ENCODE data around the gene SRGAP2C. TPM values are rescaled to one million over a fixed set of nuclear protein-coding genes. Genes with fewer than 3 reads are reported as not detected.
"Not testable (repeated sequence)": the region's sequence is repeated elsewhere in the genome, so short reads cannot be mapped to it uniquely, and the experiment has no call there.

The SRGAP2C gene
- polyA plus RNA-seq, 1 of the 3 experiments (the other 2 are of a cell fraction): 3.2 TPM

- 56% methylated on average over 1 of the region's 3 CpGs for WGBS (ENCODE audit: low lambda C conversion rate)
- DNase-seq: not testable (repeated sequence)
These were observed 158.6 kb downstream of the SRGAP2C start for GRCh38 chr1:121343311-121343906.

GRCh38 chr1:121344355-121344754 is 159.6 kb downstream of the SRGAP2C start:
- not testable (repeated sequence) for H3F3A ChIP-seq (replicated peaks; ENCODE audit: insufficient read depth); H3K79me2 ChIP-seq (ENCODE audit: insufficient read depth)
- no CpG with 5 or more reads among the region's 3 CpGs for WGBS (ENCODE audit: low lambda C conversion rate)

More at GRCh38 chr1:121343311-121343906, 158.6 kb downstream of the SRGAP2C start:
- H2AFZ ChIP-seq (ENCODE audit: low read depth); H3K4me2 ChIP-seq; POLR2A ChIA-PET; H3K4me1 ChIP-seq (ENCODE audit: control insufficient read depth in 1 of 2, insufficient read depth in 2 of 2, low read depth in 1 of 2, low read length in 1 of 2); H3K27me3 ChIP-seq (ENCODE audit: insufficient read depth); H3K79me2 ChIP-seq (ENCODE audit: insufficient read depth); H4K20me1 ChIP-seq (ENCODE audit: insufficient read depth); H3K9me2 ChIP-seq; H3K36me3 ChIP-seq (replicated peaks in 1 of 2; ENCODE audit: control insufficient read depth in 1 of 2, insufficient read depth in 2 of 2, low read length in 1 of 2); CTCF ChIA-PET; H3F3A ChIP-seq (replicated peaks; ENCODE audit: insufficient read depth); H3K27ac ChIP-seq (ENCODE audit: low read depth in 2 of 2, low read length in 1 of 2); H3K4me3 ChIP-seq (ENCODE audit: low read depth in 2 of 2, low read length in 1 of 2); H3K9me3 ChIP-seq; H3K9ac ChIP-seq: not testable (repeated sequence)

GRCh38 chr1:121346654-121347053 is 161.9 kb downstream of the SRGAP2C start:
- H2AFZ ChIP-seq (ENCODE audit: low read depth); H3K9me3 ChIP-seq; H3K36me3 ChIP-seq (replicated peaks in 1 of 2; ENCODE audit: control insufficient read depth in 1 of 2, insufficient read depth in 2 of 2, low read length in 1 of 2); H3K27ac ChIP-seq (ENCODE audit: low read depth in 2 of 2, low read length in 1 of 2); H4K20me1 ChIP-seq (ENCODE audit: insufficient read depth); CTCF ChIA-PET; H3F3A ChIP-seq (replicated peaks; ENCODE audit: insufficient read depth); H3K79me2 ChIP-seq (ENCODE audit: insufficient read depth); H3K4me1 ChIP-seq (ENCODE audit: control insufficient read depth in 1 of 2, insufficient read depth in 2 of 2, low read depth in 1 of 2, low read length in 1 of 2); H3K4me2 ChIP-seq; POLR2A ChIA-PET; H3K27me3 ChIP-seq (ENCODE audit: insufficient read depth); H3K4me3 ChIP-seq (ENCODE audit: low read depth in 2 of 2, low read length in 1 of 2); H3K9me2 ChIP-seq; DNase-seq; H3K9ac ChIP-seq: not testable (repeated sequence)
- 97% methylated on average over 3 of the region's 3 CpGs for WGBS (ENCODE audit: low lambda C conversion rate)

More at GRCh38 chr1:121344355-121344754, 159.6 kb downstream of the SRGAP2C start:
- H2AFZ ChIP-seq (ENCODE audit: low read depth); H3K4me3 ChIP-seq (ENCODE audit: low read depth in 2 of 2, low read length in 1 of 2); H3K27ac ChIP-seq (ENCODE audit: low read depth in 2 of 2, low read length in 1 of 2); H3K9me3 ChIP-seq; H3K9ac ChIP-seq; H3K4me1 ChIP-seq (ENCODE audit: control insufficient read depth in 1 of 2, insufficient read depth in 2 of 2, low read depth in 1 of 2, low read length in 1 of 2); H4K20me1 ChIP-seq (ENCODE audit: insufficient read depth); H3K27me3 ChIP-seq (ENCODE audit: insufficient read depth); H3K9me2 ChIP-seq; DNase-seq; POLR2A ChIA-PET; H3K4me2 ChIP-seq; CTCF ChIA-PET; H3K36me3 ChIP-seq (replicated peaks in 1 of 2; ENCODE audit: control insufficient read depth in 1 of 2, insufficient read depth in 2 of 2, low read length in 1 of 2): not testable (repeated sequence)

DNA sequence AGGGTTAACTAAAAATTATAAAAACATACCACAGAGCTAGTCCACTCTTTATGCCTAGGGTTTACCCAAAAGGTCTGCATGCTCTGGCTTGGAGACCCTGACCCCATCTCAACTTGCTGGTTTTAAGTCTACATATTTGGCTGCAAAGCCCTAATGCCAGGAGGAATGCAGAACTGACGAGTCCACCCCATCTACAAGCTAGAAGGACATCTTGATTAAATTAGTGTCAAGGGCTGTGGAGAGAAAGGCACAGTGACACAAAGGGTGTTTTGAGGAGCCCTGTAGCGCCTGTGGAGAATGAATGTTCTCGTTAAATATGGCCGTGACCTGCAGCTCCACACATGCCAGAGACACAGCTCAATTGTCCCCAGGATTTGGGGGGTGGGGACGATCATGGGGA is 162.7 kb downstream of the SRGAP2C start:
- H3K36me3 ChIP-seq (replicated peaks in 1 of 2; ENCODE audit: control insufficient read depth in 1 of 2, insufficient read depth in 2 of 2, low read length in 1 of 2); H3K4me3 ChIP-seq (ENCODE audit: low read depth in 2 of 2, low read length in 1 of 2); CTCF ChIA-PET; H3K4me2 ChIP-seq; H3K27me3 ChIP-seq (ENCODE audit: insufficient read depth); POLR2A ChIA-PET; H3K9me3 ChIP-seq; H2AFZ ChIP-seq (ENCODE audit: low read depth); H3K4me1 ChIP-seq (ENCODE audit: control insufficient read depth in 1 of 2, insufficient read depth in 2 of 2, low read depth in 1 of 2, low read length in 1 of 2); H3K27ac ChIP-seq (ENCODE audit: low read depth in 2 of 2, low read length in 1 of 2); H3K79me2 ChIP-seq (ENCODE audit: insufficient read depth); H3F3A ChIP-seq (replicated peaks; ENCODE audit: insufficient read depth); H3K9ac ChIP-seq; H3K9me2 ChIP-seq; H4K20me1 ChIP-seq (ENCODE audit: insufficient read depth); DNase-seq: not testable (repeated sequence)
- 82% methylated on average over 4 of the region's 5 CpGs for WGBS (ENCODE audit: low lambda C conversion rate)

GRCh38 chr1:121348115-121348514 is 163.3 kb downstream of the SRGAP2C start:
- H2AFZ ChIP-seq (ENCODE audit: low read depth); POLR2A ChIA-PET: not testable (repeated sequence)

GRCh38 chr1:121349332-121349967 is 164.7 kb downstream of the SRGAP2C start:
- H3K27ac ChIP-seq (ENCODE audit: low read depth in 2 of 2, low read length in 1 of 2); H3K4me3 ChIP-seq (ENCODE audit: low read depth in 2 of 2, low read length in 1 of 2); H3K9me2 ChIP-seq; H3K36me3 ChIP-seq (replicated peaks in 1 of 2; ENCODE audit: control insufficient read depth in 1 of 2, insufficient read depth in 2 of 2, low read length in 1 of 2); H3K4me1 ChIP-seq (ENCODE audit: control insufficient read depth in 1 of 2, insufficient read depth in 2 of 2, low read depth in 1 of 2, low read length in 1 of 2); H3K9me3 ChIP-seq; DNase-seq; H3K27me3 ChIP-seq (ENCODE audit: insufficient read depth); H3F3A ChIP-seq (replicated peaks; ENCODE audit: insufficient read depth); CTCF ChIA-PET; POLR2A ChIA-PET; H3K4me2 ChIP-seq; H3K79me2 ChIP-seq (ENCODE audit: insufficient read depth); H4K20me1 ChIP-seq (ENCODE audit: insufficient read depth); H3K9ac ChIP-seq; H2AFZ ChIP-seq (ENCODE audit: low read depth): not testable (repeated sequence)
- no CpG with 5 or more reads among the region's 4 CpGs for WGBS (ENCODE audit: low lambda C conversion rate)

More at GRCh38 chr1:121348115-121348514, 163.3 kb downstream of the SRGAP2C start:
- H3K9me2 ChIP-seq; H3F3A ChIP-seq (replicated peaks; ENCODE audit: insufficient read depth); H3K9ac ChIP-seq; H3K27me3 ChIP-seq (ENCODE audit: insufficient read depth); H3K79me2 ChIP-seq (ENCODE audit: insufficient read depth); H3K27ac ChIP-seq (ENCODE audit: low read depth in 2 of 2, low read length in 1 of 2); H3K4me3 ChIP-seq (ENCODE audit: low read depth in 2 of 2, low read length in 1 of 2); H3K4me1 ChIP-seq (ENCODE audit: control insufficient read depth in 1 of 2, insufficient read depth in 2 of 2, low read depth in 1 of 2, low read length in 1 of 2); CTCF ChIA-PET; H3K36me3 ChIP-seq (replicated peaks in 1 of 2; ENCODE audit: control insufficient read depth in 1 of 2, insufficient read depth in 2 of 2, low read length in 1 of 2); DNase-seq; H3K9me3 ChIP-seq; H3K4me2 ChIP-seq; H4K20me1 ChIP-seq (ENCODE audit: insufficient read depth): not testable (repeated sequence)
- WGBS (ENCODE audit: low lambda C conversion rate): no CpG with 5 or more reads among the region's 1 CpG
